GM12801 (cell line): Measurements from ENCODE around the gene COMMD8.

Experiments
- CTCF ChIP-seq: IDR thresholded peaks from one replicate; pipeline ENCODE4 v1.5.1; 2011; ENCODE audit warnings: control low read depth; ENCODE audit not compliant: insufficient read length; ENCODE audit errors: extremely low read depth

Gene COMMD8

GRCh38 chr4:47444031-47444430 is 19.5 kb downstream of the COMMD8 start:
- no peak for TF ChIP-seq CTCF

- no peak for TF ChIP-seq CTCF
Observed at GRCh38 chr4:47442980-47443379, 20.5 kb downstream of the COMMD8 start.

GRCh38 chr4:47434931-47435330 is 28.6 kb downstream of the COMMD8 start:
- no peak for TF ChIP-seq CTCF

- TF ChIP-seq CTCF: no peak
Observed at GRCh38 chr4:47432749-47433148, 30.8 kb downstream of the COMMD8 start.

GRCh38 chr4:47427935-47428334 is 35.6 kb downstream of the COMMD8 start:
- TF ChIP-seq CTCF: no peak

- TF ChIP-seq CTCF: no peak
Observed at GRCh38 chr4:47425628-47426027, 37.9 kb downstream of the COMMD8 start.

GRCh38 chr4:47419296-47419695 is 44.2 kb downstream of the COMMD8 start:
- TF ChIP-seq CTCF: no peak

- no peak for TF ChIP-seq CTCF
Observed at GRCh38 chr4:47418147-47418546, 45.4 kb downstream of the COMMD8 start.
